Colonic mucosa (tissue), 4 donors: Measurements from ENCODE around the gene TM2D1. TPM values are rescaled to one million over a fixed set of nuclear protein-coding genes. Genes with fewer than 3 reads are reported as not detected.

Experiments
- DNase-seq: peaks from one replicate; pipeline ENCODE4 v3.0.0-alpha.2; 2020
- H3K27ac ChIP-seq: fragments of 200-600 bp; one replicate; pipeline ENCODE4 v1.8.0; 2021
- H3K27me3 ChIP-seq: fragments of 200-600 bp; one replicate; pipeline ENCODE4 v1.8.0; 2021
- H3K36me3 ChIP-seq: fragments of 200-600 bp; one replicate; pipeline ENCODE4 v1.8.0; 2021
- H3K4me1 ChIP-seq: fragments of 200-600 bp; one replicate; pipeline ENCODE4 v1.8.0; 2021; ENCODE audit warnings: mild to moderate bottlenecking
- H3K4me3 ChIP-seq: fragments of 200-600 bp; one replicate; pipeline ENCODE4 v1.8.0; 2021
- H3K9ac ChIP-seq, 2 donors: one replicate each; pipeline ENCODE4 v1.7.0; 2013; ENCODE audit warnings: control low read depth in 2 of 2, low read depth in 2 of 2, low read length in 2 of 2
- H3K9me3 ChIP-seq: fragments of 200-600 bp; one replicate; pipeline ENCODE4 v1.8.0; 2021
- intact Hi-C: fragments of 100-400 bp; cut with DNase I; formaldehyde crosslinking; loops from one replicate; pipeline ENCODE4 v1.14.1; 2022
- total RNA-seq, 2 donors: library from RNA; stranded (reverse); fragmentation: NEBNext Ultra II Directional in 1 of 2; extraction: Animal tissue kit (Norgen Biotek cat#: 25700) in 1 of 2; gene quantifications; one replicate each; pipeline ENCODE4 v1.2.1, GENCODE V29; 2021
- TF ChIP-seq, protein P1 (sequence below): fragments of 200-600 bp; IDR thresholded peaks from one replicate; pipeline ENCODE4 v1.8.0; 2022; ENCODE audit warnings: antibody characterized with exemption, mild to moderate bottlenecking
- donor health status: healthy.
- donor health status: DM: no; HTN: no; CAD: no.
- donor health status: DM: no; HTN: no; CAD: no.

TM2D1 gene
- total RNA-seq, 2 donors from 2014 or later = 31.2 to 47.4 TPM

DNA sequence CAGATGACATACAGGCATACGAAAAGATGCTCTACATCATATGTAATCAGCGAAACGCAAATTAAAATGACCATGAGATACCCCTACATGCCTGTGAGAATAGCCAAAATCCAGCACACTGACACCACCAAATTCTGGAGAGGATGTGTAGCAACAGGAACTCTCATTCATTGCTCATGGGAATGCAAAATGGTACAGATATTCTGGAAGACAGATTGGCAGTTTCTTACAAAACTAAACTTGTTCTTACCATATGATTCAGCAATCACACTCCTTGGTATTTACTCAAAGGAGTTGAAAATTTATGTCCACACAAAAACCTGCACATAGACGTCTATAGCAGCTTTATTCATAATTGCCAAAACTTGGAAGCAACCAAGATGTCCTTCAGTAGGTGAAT lies 52.6 kb downstream of the TM2D1 start:
- Histone ChIP-seq H3K27me3 (no peaks in the 10 kb centered on the region), H3K4me3 (no peak overlapping the region), H3K36me3 (no peaks in the 10 kb centered on the region), H3K9me3 (no peaks in the 10 kb centered on the region), H3K9ac (no peak overlapping the region), H3K4me1 (no peaks in the 10 kb centered on the region), H3K27ac (no peak overlapping the region)
- DNase-seq = no peak
- intact Hi-C loops = no loop called here
- TF ChIP-seq, protein P1, sequence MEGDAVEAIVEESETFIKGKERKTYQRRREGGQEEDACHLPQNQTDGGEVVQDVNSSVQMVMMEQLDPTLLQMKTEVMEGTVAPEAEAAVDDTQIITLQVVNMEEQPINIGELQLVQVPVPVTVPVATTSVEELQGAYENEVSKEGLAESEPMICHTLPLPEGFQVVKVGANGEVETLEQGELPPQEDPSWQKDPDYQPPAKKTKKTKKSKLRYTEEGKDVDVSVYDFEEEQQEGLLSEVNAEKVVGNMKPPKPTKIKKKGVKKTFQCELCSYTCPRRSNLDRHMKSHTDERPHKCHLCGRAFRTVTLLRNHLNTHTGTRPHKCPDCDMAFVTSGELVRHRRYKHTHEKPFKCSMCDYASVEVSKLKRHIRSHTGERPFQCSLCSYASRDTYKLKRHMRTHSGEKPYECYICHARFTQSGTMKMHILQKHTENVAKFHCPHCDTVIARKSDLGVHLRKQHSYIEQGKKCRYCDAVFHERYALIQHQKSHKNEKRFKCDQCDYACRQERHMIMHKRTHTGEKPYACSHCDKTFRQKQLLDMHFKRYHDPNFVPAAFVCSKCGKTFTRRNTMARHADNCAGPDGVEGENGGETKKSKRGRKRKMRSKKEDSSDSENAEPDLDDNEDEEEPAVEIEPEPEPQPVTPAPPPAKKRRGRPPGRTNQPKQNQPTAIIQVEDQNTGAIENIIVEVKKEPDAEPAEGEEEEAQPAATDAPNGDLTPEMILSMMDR = no peak

DNA sequence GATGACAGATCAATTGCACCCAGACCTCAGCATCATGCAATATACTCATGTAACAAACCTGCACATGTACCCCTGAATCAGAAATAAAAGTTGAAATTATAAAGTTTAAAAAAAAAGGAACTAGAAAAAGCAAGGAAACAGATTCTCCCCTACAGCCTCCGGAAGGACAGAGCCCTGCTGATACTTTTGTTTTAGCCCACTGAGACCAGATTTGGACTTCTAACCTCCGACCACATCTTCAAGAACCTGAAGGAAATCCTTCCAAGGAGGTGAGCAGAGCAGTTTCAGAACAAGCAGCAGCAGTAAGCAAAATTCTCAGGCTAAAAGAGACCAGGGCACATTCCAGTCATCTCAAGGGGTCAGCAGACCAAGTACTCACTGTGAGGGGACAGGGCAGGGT lies 54.5 kb downstream of the TM2D1 start:
- TF ChIP-seq, protein P1 = no peak
- Histone ChIP-seq H3K36me3 (no peaks in the 10 kb centered on the region), H3K27ac (no peak overlapping the region), H3K4me3 (no peak overlapping the region), H3K9ac (no peak overlapping the region), H3K4me1 (no peaks in the 10 kb centered on the region), H3K9me3 (no peaks in the 10 kb centered on the region), H3K27me3 (no peaks in the 10 kb centered on the region)
- intact Hi-C loops = no loop called here
- no peak for DNase-seq

DNA sequence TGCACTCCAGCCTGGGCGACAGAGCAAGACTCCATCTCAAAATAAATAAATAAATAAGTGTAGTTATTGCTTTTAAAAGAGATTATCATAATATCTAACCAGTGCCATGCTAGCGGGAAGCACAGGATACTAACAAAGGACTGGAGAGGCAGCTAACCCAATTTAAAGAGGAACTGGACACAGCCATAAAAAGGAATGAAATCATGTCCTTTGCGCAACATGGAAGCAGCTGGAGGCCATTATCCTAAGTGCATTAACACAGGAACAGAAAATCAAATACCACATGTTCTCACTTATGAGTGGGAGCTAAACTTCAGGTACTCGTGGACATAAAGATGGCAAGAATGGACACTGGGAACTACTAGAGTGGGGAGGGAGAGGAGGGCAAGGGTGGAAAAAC lies 54.9 kb downstream of the TM2D1 start:
- TF ChIP-seq, protein P1 = no peak
- no peak overlapping the region for H3K27ac ChIP-seq
- no peaks in the 10 kb centered on the region for H3K9me3 ChIP-seq
- no peaks in the 10 kb centered on the region for H3K36me3 ChIP-seq
- no peak overlapping the region for H3K4me3 ChIP-seq
- H3K27me3 ChIP-seq = no peaks in the 10 kb centered on the region
- no peak overlapping the region for H3K9ac ChIP-seq
- intact Hi-C loops = no loop called here
- no peak for DNase-seq
- H3K4me1 ChIP-seq = no peaks in the 10 kb centered on the region

DNA sequence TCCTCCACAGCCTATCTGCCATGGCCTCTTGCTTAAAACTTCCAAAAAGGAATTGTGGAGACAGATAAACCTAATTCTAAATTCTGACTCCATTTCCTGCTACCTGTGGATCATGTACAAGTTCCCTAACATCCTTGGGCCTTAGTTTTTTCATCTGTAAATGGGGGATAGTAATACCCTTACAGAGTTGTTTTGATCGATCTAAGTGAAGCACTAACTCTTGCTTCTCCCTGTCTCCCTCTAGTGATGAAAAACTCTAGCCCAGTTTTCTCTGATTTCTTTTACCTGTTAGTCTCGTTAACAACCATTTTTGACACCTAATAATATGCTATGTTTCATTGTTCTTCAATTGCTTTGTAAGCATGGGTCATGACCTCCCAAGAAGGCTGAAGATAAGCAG lies 65.9 kb downstream of the TM2D1 start:
- DNase-seq = no peak
- no peaks in the 10 kb centered on the region for H3K36me3 ChIP-seq
- no peak overlapping the region for H3K4me3 ChIP-seq
- no peak overlapping the region for H3K9ac ChIP-seq
- no peak overlapping the region for H3K27ac ChIP-seq
- H3K9me3 ChIP-seq = no peaks in the 10 kb centered on the region
- intact Hi-C loops = no loop called here
- no peaks in the 10 kb centered on the region for H3K27me3 ChIP-seq
- TF ChIP-seq, protein P1 = no peak
- H3K4me1 ChIP-seq = no peaks in the 10 kb centered on the region

DNA sequence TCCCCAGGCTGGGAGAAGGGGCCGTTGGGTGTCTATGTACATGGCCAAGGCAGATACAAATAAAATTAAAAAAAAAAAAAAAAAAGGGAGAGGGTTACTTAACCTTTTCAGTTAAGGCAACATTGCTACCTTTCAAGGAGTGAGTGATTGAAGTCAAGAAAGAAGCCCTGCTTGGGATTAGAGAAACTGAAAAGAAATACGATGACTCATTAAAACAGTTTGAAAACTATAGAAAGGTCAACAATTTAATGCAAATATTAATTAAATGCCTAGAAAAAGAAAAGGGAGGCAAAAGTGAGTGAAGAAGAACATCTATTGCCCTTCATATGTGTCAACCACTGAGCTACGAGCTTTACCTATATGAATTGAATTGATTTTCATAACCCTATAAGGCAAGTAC lies 69.5 kb downstream of the TM2D1 start:
- H3K9me3 ChIP-seq = no peaks in the 10 kb centered on the region
- H3K9ac ChIP-seq = no peak overlapping the region
- TF ChIP-seq, protein P1 = no peak
- no peaks in the 10 kb centered on the region for H3K4me1 ChIP-seq
- H3K27me3 ChIP-seq = no peaks in the 10 kb centered on the region
- DNase-seq = no peak
- no peak overlapping the region for H3K4me3 ChIP-seq
- intact Hi-C loops = no loop called here
- H3K27ac ChIP-seq = no peak overlapping the region
- H3K36me3 ChIP-seq = no peaks in the 10 kb centered on the region

DNA sequence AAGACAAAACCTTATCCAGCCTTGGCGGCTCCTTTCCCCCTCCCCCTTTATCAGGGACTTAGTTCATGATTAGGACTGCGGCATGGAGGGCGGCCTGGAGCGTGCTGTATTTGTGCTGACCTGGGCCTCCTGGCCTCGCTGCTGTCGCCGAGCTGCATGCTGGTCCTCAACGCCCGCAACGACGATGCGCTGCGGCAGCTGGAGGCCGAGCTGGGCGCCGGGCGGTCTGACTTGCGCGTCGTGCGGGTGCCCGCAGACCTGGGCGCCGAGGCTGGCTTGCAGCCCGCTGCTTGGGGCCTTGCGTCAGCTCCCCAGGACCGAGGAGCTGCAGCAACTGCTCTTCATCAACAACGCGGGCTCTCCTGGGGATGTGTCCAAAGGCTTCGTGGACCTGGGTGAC lies 70.9 kb downstream of the TM2D1 start:
- H3K36me3 ChIP-seq = no peaks in the 10 kb centered on the region
- TF ChIP-seq, protein P1 = no peak
- intact Hi-C loops = no loop called here
- H3K4me1 ChIP-seq = no peaks in the 10 kb centered on the region
- H3K9ac ChIP-seq = no peak overlapping the region
- no peak for DNase-seq
- H3K27ac ChIP-seq = no peak overlapping the region
- no peak overlapping the region for H3K4me3 ChIP-seq
- no peaks in the 10 kb centered on the region for H3K9me3 ChIP-seq
- H3K27me3 ChIP-seq = no peaks in the 10 kb centered on the region
